ENCODE measurements around the gene RBM38. TPM values are rescaled to one million over a fixed set of nuclear protein-coding genes. Genes with fewer than 3 reads are reported as not detected.

The RBM38 gene
- total and polyA plus RNA-seq, 10 of the 15 experiments (the other 5 are each of a cell fraction or from before 2014, with no cell fraction given), result 0.32 to 118 (median 25.2) TPM

GRCh38 chr20:57450419-57450818 lies 59.2 kb downstream of the RBM38 start (continued):
- TF ChIP-seq BHLHE40 (IDR thresholded peaks at IDR 0.05; ENCODE audit: borderline replicate concordance in 1 of 2, low read depth in 2 of 2, low read length in 1 of 2) (peak; percentile 23 to 44; a peak in 1 of 4 replicates), SP1 (IDR thresholded peaks at IDR 0.05; ENCODE audit: low read depth, low read length) (peak; percentile 15), MEF2A (IDR thresholded peaks at IDR 0.05; ENCODE audit: insufficient read depth, low read depth, low read length) (0 out of 2 replicates have a peak, but pooled peaks have one; percentile 4), POLR2A (IDR thresholded peaks at IDR 0.05; ENCODE audit: low read depth, low read length) (peak; percentile 50), TBL1XR1 (IDR thresholded peaks at IDR 0.05; ENCODE audit: low read depth, low read length) (0 out of 2 replicates have a peak, but pooled peaks have one; percentile 27), STAT1 (conservative IDR thresholded peaks at IDR 0.05) (no peak), NRF1 (conservative IDR thresholded peaks at IDR 0.05; ENCODE audit: low read depth, low read length) (no peak), RUNX3 (IDR thresholded peaks at IDR 0.05; ENCODE audit: low read length) (peak; percentile 59)

GRCh38 chr20:57450931-57451330 lies 59.7 kb downstream of the RBM38 start:
- H3K27ac ChIP-seq (ENCODE audit: control insufficient read depth, insufficient read depth), result peak overlapping the region; percentile 49
- H2AFZ ChIP-seq (ENCODE audit: control insufficient read depth, low read depth, low read length), result peak overlapping the region; percentile 12; the same call in 1 of the 2 replicates
- DNase-seq (ENCODE audit: low read depth, low spot score), result no peak
- 44% methylated on average over 13 of the region's 13 CpGs for WGBS (ENCODE audit: insufficient coverage, insufficient replicate concordance, low lambda C conversion rate, missing lambda C conversion rate)
- H3K9ac ChIP-seq (ENCODE audit: control insufficient read depth, insufficient read depth, low read length), result peak overlapping the region; percentile 1
- H3K27me3 ChIP-seq (replicated peaks in 1 of 2; ENCODE audit: control insufficient read depth in 2 of 2, insufficient read depth in 2 of 2, low read length in 1 of 2), result no peaks in the 10 kb centered on the region
- no TSS peak for BruUV-seq (replicated peaks)
- no peaks in the 10 kb centered on the region for H3K79me2 ChIP-seq (ENCODE audit: control insufficient read depth, insufficient read depth, low read length)
- RAD21 ChIA-PET (ENCODE audit: unreplicated experiment), result interaction anchor here (0.6 to 1.8 kb wide), 4 partner anchors 10 to 58 kb away, joined by 3 to 8 read pairs (median 4); no protein-coding TSS in a partner anchor
- H3K4me1 ChIP-seq (ENCODE audit: control insufficient read depth, insufficient read depth, low read length), result peaks cover 27% of the 10 kb centered on the region
- POLR2A ChIA-PET, result interaction anchor here (0.8 to 1.6 kb wide), 2 partner anchors 19 to 43 kb away, joined by 3 to 4 read pairs; no protein-coding TSS in a partner anchor
- intact Hi-C loops (cut with micrococcal nuclease; ENCODE audit: unreplicated experiment), result no loop called here
- H3K9me3 ChIP-seq (replicated peaks; ENCODE audit: control insufficient read depth, insufficient read depth, low read length), result no peaks in the 10 kb centered on the region; the same call in 1 of the 3 replicates
- TF ChIP-seq ETV6 (conservative IDR thresholded peaks at IDR 0.05 in 1 of 2, IDR thresholded peaks at IDR 0.05 in 1 of 2; ENCODE audit: borderline replicate concordance in 1 of 2, low read depth in 1 of 2) (no peak), ZNF592 (IDR thresholded peaks at IDR 0.05) (no peak), RFX5 (IDR thresholded peaks at IDR 0.05; ENCODE audit: low read depth, low read length) (no peak), BHLHE40 (IDR thresholded peaks at IDR 0.05; ENCODE audit: borderline replicate concordance in 1 of 2, low read depth in 2 of 2, low read length in 1 of 2) (peak in 1 of 2 experiments; percentile 42; a peak in 1 of 4 replicates), MTA3 (IDR thresholded peaks at IDR 0.05; ENCODE audit: borderline replicate concordance, low read length) (0 out of 2 replicates have a peak, but pooled peaks have one; percentile 8), TCF7 (IDR thresholded peaks at IDR 0.05; ENCODE audit: borderline replicate concordance) (no peak), SUZ12 (IDR thresholded peaks at IDR 0.05; ENCODE audit: unreplicated experiment) (no peak), POLR2AphosphoS5 (IDR thresholded peaks at IDR 0.05; ENCODE audit: low read length) (no peak), MTA2 (IDR thresholded peaks at IDR 0.05; ENCODE audit: low read depth) (0 out of 2 replicates have a peak, but pooled peaks have one; percentile 0), MXI1 (IDR thresholded peaks at IDR 0.05; ENCODE audit: low read depth, low read length) (no peak)
- H4K20me1 ChIP-seq (ENCODE audit: control insufficient read depth, insufficient read depth), result no peaks in the 10 kb centered on the region
- ATAC-seq, result peak; percentile 67
- H3K4me3 ChIP-seq, result peak overlapping the region; percentile 39; the same call in 1 of the 2 replicates
- H3K36me3 ChIP-seq (ENCODE audit: control insufficient read depth in 2 of 2, insufficient read depth in 2 of 2, low read length in 1 of 2), result no peaks in the 10 kb centered on the region
- in situ Hi-C loops (cut with MboI), result no loop called here
- no peak for FAIRE-seq
- peak overlapping the region; percentile 86 for H3K4me2 ChIP-seq (ENCODE audit: control insufficient read depth, insufficient read depth)
- CTCF ChIA-PET, result interaction anchor here (1.1 to 2.5 kb wide), 4 partner anchors 15 to 71 kb away, joined by 3 to 8 read pairs (median 6); no protein-coding TSS in a partner anchor
- SMC1A ChIA-PET (ENCODE audit: uncharacterized antibody, unreplicated experiment), result interaction anchor here (0.6 to 1.1 kb wide), 3 partner anchors 19 to 533 kb away, joined by 3 to 4 read pairs (median 3); no protein-coding TSS in a partner anchor

Data from GM12878 (cell line).